ENCODE results near the gene TTC28.
"Not testable (repeated sequence)": the region's sequence is repeated elsewhere in the genome, so short reads cannot be mapped to it uniquely, and the experiment has no call there.

TTC28 gene

DNA sequence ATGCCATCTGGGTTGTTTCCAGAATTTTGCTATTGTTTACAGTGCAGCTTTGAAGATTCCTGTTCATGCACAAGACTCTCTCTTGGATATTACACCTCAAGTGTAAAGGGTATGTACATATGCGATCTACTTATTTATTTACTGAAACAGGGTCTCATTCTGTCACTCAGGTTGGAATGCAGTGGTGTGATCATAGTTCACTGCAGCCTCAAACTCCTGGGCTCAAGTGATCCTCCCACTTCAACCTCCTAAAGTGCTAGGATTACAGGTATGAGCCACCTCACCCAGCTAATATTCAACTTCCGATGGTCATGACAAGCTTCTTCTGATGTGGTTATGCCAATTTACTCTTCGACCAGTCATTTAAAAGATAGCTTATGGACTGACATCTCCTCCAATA is 602.5 kb downstream of the TTC28 start:
- DNase-seq = no peak

- no peak for DNase-seq
Measured at GRCh38 chr22:28075358-28075981, 604.2 kb downstream of the TTC28 start.

- DNase-seq = no peak
Measured at GRCh38 chr22:28074526-28074925, 605.1 kb downstream of the TTC28 start.

DNA sequence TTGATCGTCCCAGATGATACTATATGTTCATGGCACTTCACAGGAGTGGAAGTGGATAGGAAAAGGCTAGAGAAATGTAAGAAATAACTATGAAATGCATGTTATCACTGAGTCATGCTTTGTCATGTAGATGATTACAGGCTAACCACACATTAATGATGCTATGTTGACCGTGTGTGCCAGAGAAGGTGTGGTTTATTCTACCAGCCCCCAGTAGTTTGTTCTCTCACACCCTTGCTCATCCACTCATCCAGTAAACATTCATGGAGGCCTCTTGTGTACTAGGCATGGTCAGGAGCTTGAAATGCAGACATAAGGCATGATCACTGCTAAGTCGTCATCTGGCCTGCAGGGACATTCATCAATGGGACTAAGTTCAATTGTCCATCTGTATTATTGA is 607.6 kb downstream of the TTC28 start:
- no peak for DNase-seq

GRCh38 chr22:28068826-28069225 is 610.8 kb downstream of the TTC28 start:
- no peak for DNase-seq

GRCh38 chr22:28064920-28065319 is 614.7 kb downstream of the TTC28 start:
- DNase-seq = no peak

DNA sequence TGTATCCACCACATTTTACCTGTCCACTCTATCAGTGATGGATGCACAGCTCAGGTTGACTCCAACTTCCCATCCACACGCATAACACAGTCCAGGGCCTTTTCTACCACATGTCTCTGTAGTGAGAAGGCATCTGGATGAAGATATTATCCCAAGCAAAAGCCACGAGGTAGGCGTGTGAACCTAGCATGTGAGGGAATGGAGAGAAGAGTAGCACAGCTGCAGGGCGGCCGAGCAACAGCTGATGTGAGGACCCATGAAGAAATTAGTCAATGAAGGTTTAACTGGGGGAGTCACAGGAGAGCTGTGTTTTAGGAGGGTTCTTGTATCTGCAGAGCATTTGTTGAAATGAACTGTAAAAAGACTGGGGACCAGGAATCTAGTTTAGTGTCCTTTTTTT is 616.0 kb downstream of the TTC28 start:
- DNase-seq = no peak

DNA sequence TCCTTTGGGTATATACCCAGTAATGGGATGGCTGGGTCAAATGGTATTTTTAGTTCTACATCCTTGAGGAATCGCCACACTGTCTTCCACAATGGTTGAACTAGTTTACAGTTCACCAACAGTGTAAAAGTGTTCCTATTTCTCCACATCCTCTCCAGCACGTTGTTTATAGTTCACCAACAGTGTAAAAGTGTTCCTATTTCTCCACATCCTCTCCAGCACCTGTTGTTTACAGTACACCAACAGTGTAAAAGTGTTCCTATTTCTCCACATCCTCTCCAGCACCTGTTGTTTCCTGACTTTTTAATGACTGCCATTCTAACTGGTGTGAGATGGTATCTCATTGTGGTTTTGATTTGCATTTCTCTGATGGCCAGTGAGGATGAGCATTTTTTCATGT is 619.0 kb downstream of the TTC28 start:
- not testable (repeated sequence) for DNase-seq

GRCh38 chr22:28058036-28058435 is 621.6 kb downstream of the TTC28 start:
- no peak for DNase-seq

- no peak for DNase-seq
Measured at GRCh38 chr22:28054819-28055208, 624.8 kb downstream of the TTC28 start.

GRCh38 chr22:28053896-28054818 is 625.5 kb downstream of the TTC28 start:
- DNase-seq = no peak

GRCh38 chr22:28052825-28053269 is 626.8 kb downstream of the TTC28 start:
- DNase-seq = no peak

GRCh38 chr22:28051787-28052356 is 627.8 kb downstream of the TTC28 start:
- no peak for DNase-seq

DNA sequence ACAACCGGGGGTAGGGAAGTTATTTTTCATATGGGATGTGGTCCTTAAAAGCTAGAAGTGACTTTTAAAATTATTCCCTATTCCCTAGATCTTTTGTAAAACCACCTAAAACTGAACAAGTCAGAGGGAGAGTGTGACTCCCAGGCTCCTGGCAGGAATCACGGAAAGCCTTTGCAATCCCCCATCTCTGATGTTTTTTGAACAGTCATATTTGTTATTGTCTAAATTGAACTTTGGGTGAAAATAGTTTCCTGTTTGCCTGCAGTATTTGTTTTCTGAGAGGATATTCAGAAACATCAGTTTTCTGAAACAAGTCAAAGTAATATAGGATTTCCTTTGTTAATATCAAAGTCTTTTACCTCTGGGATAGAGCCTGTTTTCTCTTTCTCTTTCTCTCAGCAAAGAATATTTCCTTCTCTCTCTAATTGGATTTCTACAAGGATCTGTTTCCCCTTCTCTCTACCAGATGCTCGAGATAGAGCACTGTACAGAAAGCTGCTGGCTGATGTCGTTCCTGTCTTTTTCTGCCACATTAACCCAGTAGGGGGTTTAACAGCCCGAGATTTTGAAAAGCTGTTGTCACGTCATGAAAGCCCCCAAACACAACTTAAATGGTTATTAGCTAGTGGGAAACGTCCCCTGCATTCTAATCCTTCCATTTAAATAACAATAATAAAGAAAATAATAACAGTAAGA is 628.4 kb downstream of the TTC28 start:
- no peak for DNase-seq

GRCh38 chr22:28048529-28048928 is 631.1 kb downstream of the TTC28 start:
- no peak for DNase-seq

- DNase-seq = no peak
Measured at GRCh38 chr22:28047740-28048139, 631.9 kb downstream of the TTC28 start.

- DNase-seq = no peak
Measured at GRCh38 chr22:28046100-28046499, 633.5 kb downstream of the TTC28 start.

GRCh38 chr22:28044546-28045173 is 635.0 kb downstream of the TTC28 start:
- no peak for DNase-seq

DNA sequence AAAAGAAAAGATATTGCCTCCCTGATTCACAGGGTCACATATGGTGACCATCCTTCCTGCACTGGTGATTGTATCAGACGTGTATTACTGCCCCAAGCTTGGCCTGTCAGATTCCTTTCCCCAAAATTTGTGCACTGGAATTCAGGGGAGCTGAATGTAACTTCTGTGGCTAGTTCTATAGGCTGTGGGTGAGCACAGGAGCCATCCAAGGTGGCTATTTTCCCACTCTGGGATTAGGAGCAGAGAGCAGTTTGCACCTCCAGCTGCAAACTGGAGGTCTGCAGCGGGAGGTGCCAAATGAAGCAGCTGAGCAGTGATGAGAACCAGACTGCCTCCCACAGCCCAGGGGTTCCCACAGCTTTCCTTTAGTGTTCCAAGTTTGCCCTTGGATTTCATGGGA is 636.4 kb downstream of the TTC28 start:
- DNase-seq = no peak

DNA sequence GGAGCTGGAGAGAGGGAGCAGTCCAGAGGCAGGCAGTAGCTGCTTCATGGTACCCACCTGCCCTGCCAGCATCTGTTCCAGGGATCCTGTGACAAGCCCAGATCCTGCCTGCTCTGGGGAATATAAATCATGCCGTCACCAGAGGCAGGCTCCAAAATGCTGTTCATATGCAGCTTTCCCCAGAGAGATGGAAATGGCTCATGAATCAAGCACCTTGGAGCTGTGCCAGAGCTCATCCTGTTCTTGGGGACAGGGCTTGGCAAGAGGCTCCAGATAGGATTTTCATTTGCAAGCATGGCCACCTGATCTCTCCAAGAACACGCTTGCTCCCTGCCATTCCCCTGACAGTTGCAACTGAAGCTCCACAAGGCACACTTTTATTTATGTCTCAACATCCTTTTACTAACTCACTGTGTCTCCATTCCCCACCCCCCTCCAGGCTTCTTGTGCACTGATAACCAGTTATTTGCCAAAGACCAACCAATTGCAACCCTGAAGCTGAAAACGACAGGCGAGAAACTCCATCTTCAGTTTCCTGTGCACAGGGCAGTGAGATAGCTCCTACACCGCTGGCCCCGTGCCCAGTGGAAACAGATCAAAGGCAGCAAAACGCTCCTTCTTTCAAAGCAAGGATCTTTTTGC is 644.8 kb downstream of the TTC28 start:
- peak; percentile 56 for DNase-seq

DNA sequence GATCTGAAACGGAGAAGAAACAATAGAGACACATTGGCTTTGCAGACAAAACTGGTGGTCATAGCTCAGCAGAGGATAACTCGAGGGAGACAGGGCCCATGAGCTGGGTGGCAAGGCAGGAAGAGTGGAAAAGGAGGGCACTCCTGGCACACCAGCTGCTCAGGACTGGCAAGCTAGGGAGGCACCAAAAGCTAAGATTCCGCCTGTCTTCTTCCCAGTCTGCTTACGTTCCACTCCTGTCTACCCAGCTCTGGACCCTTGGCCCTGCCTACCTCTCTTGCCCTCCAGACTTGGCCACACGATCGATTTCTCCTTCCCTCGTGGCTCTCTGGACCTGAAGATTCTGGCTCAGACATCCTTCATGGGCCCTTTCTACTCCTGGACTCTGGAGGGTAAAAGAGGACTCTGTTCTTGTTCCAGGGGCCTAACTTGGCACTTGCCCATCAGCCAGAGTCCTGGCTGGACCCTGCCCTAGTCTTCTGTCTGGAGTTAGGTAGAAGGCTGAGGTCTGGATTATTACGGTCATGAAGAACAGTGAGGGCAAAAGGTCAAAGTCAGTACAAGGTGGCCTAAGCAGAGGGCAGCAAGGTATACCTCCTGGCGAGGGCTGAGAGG is 645.4 kb downstream of the TTC28 start:
- peak; percentile 46 for DNase-seq

DNA sequence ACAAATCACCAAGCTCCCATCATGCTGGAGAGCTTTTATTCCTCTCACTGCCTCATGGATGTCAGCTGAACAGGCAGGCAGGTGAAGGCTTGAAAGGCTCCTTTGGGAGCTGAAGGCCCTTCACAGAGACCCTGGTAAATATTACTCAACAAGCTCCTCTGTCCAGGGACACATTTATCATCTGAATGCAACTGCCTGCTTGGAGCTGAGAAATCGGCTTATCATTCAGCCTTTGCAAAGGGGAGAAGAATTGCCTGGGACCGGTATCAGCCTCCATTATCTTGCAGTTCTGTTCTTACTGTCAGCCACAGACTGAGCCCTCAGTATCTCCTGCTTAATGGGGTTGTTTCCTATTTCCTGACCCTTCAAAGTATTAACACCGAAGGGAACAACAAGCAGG is 646.8 kb downstream of the TTC28 start:
- no peak for DNase-seq
